Measurements from ENCODE around the gene POC1B.

POC1B gene

GRCh38 chr12:89525824-89526770 lies at the start of gene POC1B:
TSS of gene POC1B (minus strand) at chr12:89526047. CDS start at chr12:89525895, 152 bp downstream.
- DNase-seq, result peak; percentile 83 to 90

- DNase-seq, result no peak
Measured at GRCh38 chr12:89575374-89575773, 49.5 kb upstream of the POC1B start.

GRCh38 chr12:89574736-89575208 lies 48.9 kb upstream of the POC1B start:
- DNase-seq, result no peak

GRCh38 chr12:89573051-89573810 lies 47.4 kb upstream of the POC1B start:
- no peak for DNase-seq

GRCh38 chr12:89571491-89572195 lies 45.8 kb upstream of the POC1B start:
- DNase-seq, result no peak

DNA sequence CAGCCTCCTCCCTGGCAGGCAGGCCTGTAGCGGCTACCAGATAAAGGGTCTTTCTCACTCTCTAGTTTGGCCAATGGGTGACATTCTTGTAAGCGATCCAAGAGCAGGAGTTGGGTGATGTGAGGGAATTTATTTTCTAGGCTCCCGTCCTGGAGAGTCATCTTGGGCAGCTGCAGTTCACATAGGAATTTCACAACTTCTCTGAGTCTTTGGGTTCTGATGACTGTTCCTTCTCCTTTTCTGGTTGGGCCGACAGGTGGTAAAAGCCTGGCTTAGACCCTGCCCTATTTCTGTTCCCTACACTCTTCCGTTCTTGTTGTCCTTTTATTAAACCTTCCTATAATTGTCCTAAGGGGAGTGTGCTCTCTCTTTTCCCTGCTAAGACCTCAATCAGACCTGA lies 42.6 kb upstream of the POC1B start:
- no peak for DNase-seq

GRCh38 chr12:89567691-89568239 lies 41.9 kb upstream of the POC1B start:
- DNase-seq, result no peak

DNA sequence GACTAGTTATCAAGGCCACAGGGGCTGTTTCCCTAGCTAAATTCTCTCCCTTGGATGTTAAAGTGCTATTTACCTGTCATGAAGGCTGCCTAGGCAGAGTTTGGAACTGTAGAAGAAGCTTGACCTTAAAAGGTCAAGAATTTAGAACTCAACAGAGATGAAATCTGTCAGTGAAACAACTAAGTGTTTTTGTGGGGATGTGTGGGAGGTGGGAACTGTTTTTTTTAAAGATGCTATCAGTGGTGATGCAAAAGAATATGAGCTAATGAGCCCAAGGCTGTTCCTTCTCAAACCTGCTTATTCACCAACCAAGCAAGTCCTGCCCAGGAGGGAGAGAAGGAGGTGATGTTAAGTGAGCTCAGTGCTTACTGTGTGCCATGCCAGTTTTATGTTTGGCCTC lies 40.8 kb upstream of the POC1B start:
- no peak for DNase-seq

- no peak for DNase-seq
Measured at GRCh38 chr12:89565002-89565401, 39.2 kb upstream of the POC1B start.

DNA sequence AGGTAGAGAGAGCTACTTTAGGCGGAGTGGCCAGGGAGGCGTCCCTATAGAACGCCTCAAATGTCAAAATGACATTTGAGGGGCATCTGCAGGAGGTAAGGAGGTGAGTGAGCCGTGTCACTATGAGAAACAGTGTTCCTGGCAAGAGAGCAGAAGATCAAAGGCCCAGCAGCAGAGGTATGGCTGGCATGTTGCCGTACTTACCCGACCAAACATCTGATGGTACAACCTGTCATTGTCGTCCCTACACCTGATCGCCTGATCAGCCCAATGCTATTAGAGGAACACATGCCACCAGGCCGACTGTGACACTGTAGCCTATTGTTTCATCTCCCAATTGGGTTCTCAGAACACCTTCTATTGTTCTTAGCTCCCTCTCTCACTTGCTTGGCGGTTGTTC lies 33.9 kb upstream of the POC1B start:
- no peak for DNase-seq

DNA sequence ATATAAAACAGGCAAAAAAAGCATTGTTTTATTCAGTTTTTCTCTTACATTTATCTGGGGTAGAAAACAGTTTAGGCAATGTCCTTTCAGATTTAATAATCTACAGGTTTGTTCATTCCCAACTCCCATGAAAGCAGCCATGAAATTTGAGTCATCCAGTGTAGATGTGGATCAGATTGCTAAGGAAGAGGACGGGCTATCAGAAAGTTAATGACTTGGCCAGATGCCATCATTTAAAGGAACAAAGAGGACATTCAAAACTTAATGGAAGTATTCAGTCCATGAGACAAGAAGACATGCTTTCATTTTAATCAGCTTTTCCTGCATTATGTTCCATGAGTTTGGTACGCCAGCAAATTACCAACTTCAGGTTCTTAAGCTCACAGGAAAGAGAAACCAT lies 31.1 kb upstream of the POC1B start:
- peak in 1 of 2 experiments; percentile 12 for DNase-seq

GRCh38 chr12:89552376-89552775 lies 26.5 kb upstream of the POC1B start:
- DNase-seq, result no peak

GRCh38 chr12:89551747-89552146 lies 25.9 kb upstream of the POC1B start:
- no peak for DNase-seq

GRCh38 chr12:89547101-89547500 lies 21.3 kb upstream of the POC1B start:
- no peak for DNase-seq

DNA sequence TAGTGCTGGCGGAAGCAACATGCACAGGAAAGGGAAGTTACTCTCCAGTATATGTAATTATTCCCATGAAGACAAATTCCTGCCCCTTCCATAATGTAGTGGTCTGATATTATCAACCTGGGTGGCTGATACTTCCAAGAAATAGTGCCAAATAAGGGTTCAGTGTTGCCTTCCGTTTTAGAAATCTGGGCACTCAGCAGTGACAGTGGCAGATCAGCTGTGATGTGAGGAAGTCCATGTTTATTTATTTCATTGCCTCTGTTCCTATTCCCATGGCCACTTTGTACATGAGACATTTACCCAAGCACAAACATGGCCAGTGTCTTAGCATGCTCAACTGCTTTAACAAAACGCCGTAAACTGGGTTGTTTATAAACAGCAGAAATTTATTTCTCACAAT lies 20.3 kb upstream of the POC1B start:
- DNase-seq, result no peak

DNA sequence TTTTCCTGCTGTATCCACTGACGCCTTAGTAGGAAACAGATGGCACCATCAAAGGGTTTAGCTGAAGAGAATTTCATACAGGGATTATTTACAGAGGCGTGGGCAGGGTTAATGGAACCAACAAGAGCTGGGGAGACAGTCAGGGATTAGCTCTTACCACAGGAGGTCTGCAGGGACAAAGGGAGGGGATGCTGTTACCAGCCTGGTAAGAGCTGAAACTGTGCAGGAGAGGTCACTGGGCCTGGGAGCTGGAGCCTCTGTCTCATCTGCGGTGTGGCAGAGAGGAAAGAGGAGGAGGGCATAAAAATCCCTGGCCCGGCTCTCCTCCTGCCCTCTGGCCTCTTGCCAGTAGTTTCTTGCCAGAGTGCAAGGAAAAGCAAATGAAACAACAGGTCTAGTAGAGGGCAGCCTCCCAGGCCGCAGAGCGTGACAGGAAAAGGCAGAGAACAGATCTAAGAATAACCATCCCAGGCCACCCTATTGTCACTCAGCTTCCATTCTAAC lies 18.9 kb upstream of the POC1B start:
- peak; percentile 95 to 98 for DNase-seq

DNA sequence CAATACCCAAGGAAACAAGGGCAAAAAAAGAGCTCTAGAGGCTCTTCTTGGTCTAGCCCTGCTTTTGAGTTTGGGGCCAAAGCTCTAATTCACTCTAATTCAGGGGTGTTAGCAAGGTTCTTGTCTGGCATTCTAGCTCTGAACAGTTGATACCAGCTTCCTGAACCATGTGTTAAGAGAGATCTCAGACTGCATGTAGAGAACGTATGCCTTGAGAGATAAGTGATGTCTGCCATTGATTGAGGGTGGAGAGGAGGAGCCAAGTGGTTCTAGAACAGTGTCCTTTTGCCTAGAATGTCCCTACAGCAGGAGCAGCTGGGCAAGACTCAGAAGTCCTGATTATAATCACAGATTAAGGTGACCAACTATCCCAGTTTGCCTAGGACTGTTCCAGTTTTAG lies 18.2 kb upstream of the POC1B start:
- DNase-seq, result no peak

GRCh38 chr12:89542912-89543592 lies 17.2 kb upstream of the POC1B start:
- DNase-seq, result peak; percentile 72 to 83

DNA sequence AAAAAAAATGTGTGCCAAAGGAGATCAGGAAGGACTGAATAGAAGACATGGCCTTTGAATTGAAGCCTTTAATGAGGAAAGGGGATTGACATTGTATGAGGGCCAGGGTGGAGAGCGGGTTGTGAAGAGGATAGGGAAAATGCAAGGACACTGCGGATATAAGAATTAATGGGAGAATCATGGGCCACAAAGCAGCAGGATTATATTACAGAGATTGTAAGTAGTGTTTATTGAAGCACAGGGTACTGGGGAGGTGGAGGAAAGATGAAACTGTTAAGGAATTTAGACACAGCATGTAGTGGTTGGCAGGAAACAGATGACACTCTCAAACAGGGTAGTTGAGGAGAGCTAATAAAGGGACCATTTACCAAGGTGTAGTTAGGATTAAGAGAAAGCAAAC lies 16.4 kb upstream of the POC1B start:
- no peak for DNase-seq

DNA sequence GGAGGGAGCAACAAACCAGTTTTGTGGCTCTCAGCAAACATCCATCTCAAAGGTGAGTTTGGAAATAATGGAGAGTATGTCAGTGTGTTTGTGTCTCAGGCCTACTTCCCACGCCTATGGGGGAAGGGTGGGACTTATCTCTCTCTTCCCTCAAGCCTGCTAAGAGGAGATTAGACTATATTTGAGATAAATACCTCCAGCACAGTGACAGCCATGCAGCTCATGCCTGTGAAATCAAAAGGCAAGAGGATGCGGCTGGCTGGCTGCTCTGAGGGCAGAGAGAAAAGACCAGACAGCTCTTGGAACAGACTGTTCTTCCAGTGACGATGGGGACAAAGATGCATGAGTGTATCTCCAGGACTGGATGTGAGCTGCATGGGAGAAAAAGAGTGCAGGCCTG lies 14.7 kb upstream of the POC1B start:
- DNase-seq, result peak in 1 of 2 experiments; percentile 10

DNA sequence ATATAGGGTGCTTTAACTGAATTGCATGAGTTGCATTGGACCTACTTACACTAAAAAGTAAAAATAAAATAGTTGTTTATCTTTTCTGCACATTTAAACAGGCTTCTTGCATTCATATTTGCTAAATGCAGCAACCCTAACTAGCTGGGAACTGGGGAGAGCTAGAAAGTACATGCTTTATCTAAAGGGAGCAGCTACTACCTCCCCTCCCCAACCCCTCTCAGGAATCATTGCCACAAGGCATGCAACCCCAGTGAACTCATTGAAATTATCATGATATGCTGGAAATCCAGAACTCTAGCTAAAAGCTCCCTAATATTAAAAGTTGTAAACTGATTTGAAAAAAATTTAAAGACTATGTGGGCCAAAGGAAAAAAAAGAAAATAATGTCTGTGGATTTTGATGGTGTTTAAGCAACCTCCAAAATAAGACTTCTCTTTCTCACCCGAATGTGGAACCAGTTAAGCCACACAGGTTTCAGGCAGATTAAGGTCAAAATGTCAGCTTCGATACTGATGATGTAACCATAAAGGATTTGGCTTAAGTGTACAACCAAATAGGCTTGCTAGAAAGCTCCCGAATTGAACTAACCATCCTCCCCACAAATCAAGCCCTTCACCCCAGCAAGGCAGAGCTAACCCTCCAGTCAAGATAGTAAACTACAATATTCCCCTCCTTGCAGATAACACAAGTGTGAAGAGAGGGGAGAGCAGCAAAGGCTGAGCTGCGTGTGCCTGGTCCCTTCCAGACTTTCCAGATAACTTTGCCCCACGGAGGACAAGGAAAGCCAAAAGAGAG lies 13.8 kb upstream of the POC1B start:
- DNase-seq, result no peak

Data from NCI-H524 (cell line).